ENCODE data around the gene KRT24. TPM values are rescaled to one million over a fixed set of nuclear protein-coding genes. Genes with fewer than 3 reads are reported as not detected.
A peak's percentile ranks its signal among the peaks of the same experiment; 100 is the strongest.

Gene KRT24
- total RNA-seq, 1 donor from 2014 or later, result not detected

DNA sequence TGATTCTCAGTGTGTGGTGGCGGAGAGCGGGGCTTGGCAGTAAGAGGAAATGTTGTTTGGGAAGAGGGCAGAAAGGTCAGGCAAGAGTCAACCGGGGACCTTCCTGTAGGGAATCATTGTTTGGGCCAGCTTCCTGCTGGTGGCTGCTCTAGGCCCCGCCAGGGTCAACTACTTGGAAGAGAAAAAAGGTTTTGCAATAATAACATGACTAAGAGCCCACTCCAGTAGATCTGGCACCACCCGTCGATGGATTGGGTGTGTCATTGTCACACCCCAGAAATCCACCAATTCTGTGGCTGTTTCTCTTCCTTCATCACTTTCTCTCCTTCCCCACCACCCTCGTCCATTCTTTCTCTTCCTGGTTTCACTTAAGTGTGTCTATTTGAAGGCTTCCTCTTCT lies 4.2 kb upstream of the KRT24 start:
- Mint-ChIP-seq H3K36me3 (ENCODE audit: low read depth, unreplicated experiment) (no peaks in the 10 kb centered on the region), H3K9me3 (ENCODE audit: unreplicated experiment) (no peaks in the 10 kb centered on the region), H3K27me3 (ENCODE audit: unreplicated experiment) (peaks cover 8% of the 10 kb centered on the region), H3K4me1 (ENCODE audit: unreplicated experiment) (peaks cover 16% of the 10 kb centered on the region), H3K4me3 (ENCODE audit: unreplicated experiment) (no peak overlapping the region), H3K27ac (ENCODE audit: unreplicated experiment) (peak overlapping the region; percentile 65)
- DNase-seq (ENCODE audit: low spot score), result peak; percentile 8
- TF ChIP-seq, protein P1, sequence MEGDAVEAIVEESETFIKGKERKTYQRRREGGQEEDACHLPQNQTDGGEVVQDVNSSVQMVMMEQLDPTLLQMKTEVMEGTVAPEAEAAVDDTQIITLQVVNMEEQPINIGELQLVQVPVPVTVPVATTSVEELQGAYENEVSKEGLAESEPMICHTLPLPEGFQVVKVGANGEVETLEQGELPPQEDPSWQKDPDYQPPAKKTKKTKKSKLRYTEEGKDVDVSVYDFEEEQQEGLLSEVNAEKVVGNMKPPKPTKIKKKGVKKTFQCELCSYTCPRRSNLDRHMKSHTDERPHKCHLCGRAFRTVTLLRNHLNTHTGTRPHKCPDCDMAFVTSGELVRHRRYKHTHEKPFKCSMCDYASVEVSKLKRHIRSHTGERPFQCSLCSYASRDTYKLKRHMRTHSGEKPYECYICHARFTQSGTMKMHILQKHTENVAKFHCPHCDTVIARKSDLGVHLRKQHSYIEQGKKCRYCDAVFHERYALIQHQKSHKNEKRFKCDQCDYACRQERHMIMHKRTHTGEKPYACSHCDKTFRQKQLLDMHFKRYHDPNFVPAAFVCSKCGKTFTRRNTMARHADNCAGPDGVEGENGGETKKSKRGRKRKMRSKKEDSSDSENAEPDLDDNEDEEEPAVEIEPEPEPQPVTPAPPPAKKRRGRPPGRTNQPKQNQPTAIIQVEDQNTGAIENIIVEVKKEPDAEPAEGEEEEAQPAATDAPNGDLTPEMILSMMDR (IDR thresholded peaks at IDR 0.05; ENCODE audit: unreplicated experiment), result no peak

DNA sequence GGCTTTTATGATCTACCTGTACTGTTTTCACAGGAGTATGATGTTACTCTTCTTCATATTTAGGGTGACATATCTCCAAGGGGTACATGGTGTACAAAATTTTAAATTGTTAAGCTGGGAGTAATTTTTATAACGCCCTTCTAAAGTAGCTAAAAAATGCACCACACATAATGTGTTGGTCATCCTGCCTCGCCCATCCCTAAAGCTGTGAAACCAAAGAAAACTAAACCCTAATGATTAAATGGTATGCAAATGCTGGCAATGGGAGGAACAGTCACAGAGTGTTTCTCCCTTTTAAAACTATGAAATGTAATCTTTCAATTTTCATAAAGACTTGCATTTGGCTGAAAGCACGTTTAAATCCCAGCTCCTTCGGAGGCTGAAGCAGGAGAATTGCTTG lies 2.0 kb upstream of the KRT24 start:
- H3K9me3 Mint-ChIP-seq (ENCODE audit: unreplicated experiment), result no peaks in the 10 kb centered on the region
- no peaks in the 10 kb centered on the region for H3K36me3 Mint-ChIP-seq (ENCODE audit: low read depth, unreplicated experiment)
- peaks cover 16% of the 10 kb centered on the region for H3K4me1 Mint-ChIP-seq (ENCODE audit: unreplicated experiment)
- H3K4me3 Mint-ChIP-seq (ENCODE audit: unreplicated experiment), result no peak overlapping the region
- no peak overlapping the region for H3K27ac Mint-ChIP-seq (ENCODE audit: unreplicated experiment)
- peaks cover 6% of the 10 kb centered on the region for H3K27me3 Mint-ChIP-seq (ENCODE audit: unreplicated experiment)
- DNase-seq (ENCODE audit: low spot score), result no peak
- TF ChIP-seq, protein P1 (IDR thresholded peaks at IDR 0.05; ENCODE audit: unreplicated experiment), result no peak

DNA sequence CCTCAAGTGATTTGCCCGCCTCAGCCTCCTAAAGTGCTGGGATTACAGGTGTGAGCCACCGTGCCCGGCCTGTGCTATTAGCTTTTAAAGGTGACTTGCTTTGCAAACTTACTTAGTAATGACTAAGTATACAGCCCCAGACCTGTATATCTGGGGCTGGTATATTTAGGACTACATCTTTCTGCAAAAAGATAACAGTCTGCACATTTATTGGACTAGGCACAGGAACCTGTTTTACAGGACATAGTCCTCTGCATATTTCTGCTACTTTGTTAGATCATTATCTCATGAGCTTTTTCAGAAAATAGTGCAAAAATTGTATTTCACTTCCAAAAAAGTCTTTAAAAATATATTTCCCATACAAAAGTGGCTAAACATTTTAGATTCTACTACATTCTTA lies 1.3 kb downstream of the KRT24 start:
- Mint-ChIP-seq H3K4me3 (ENCODE audit: unreplicated experiment) (no peak overlapping the region), H3K27me3 (ENCODE audit: unreplicated experiment) (no peaks in the 10 kb centered on the region), H3K27ac (ENCODE audit: unreplicated experiment) (no peak overlapping the region), H3K9me3 (ENCODE audit: unreplicated experiment) (no peaks in the 10 kb centered on the region), H3K4me1 (ENCODE audit: unreplicated experiment) (peaks cover 2% of the 10 kb centered on the region), H3K36me3 (ENCODE audit: low read depth, unreplicated experiment) (no peaks in the 10 kb centered on the region)
- no peak for DNase-seq (ENCODE audit: low spot score)
- TF ChIP-seq, protein P1 (IDR thresholded peaks at IDR 0.05; ENCODE audit: unreplicated experiment), result no peak

DNA sequence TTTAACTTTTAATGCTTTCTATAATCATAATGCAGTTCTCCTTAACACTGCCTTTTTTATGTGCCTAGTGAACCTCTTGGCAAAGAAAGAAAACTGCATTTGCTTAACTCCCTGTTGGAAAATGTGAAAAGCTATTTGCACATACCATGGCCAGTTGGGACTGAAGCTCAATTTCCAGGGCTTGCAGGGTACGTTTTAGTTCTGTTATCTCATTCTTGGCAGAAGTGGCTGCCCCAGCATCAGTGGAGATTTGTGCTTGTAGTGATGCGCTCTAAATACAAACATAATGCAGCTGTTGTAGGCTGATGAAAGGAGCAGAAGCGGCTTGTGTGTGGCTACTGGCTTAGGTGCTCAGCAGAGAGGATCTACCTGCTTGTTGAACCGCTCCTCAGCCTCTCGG lies 3.7 kb downstream of the KRT24 start:
- Mint-ChIP-seq H3K27me3 (ENCODE audit: unreplicated experiment) (no peaks in the 10 kb centered on the region), H3K4me1 (ENCODE audit: unreplicated experiment) (no peaks in the 10 kb centered on the region), H3K36me3 (ENCODE audit: low read depth, unreplicated experiment) (no peaks in the 10 kb centered on the region), H3K9me3 (ENCODE audit: unreplicated experiment) (no peaks in the 10 kb centered on the region), H3K27ac (ENCODE audit: unreplicated experiment) (no peak overlapping the region), H3K4me3 (ENCODE audit: unreplicated experiment) (no peak overlapping the region)
- DNase-seq (ENCODE audit: low spot score), result no peak
- TF ChIP-seq, protein P1 (IDR thresholded peaks at IDR 0.05; ENCODE audit: unreplicated experiment), result no peak

DNA sequence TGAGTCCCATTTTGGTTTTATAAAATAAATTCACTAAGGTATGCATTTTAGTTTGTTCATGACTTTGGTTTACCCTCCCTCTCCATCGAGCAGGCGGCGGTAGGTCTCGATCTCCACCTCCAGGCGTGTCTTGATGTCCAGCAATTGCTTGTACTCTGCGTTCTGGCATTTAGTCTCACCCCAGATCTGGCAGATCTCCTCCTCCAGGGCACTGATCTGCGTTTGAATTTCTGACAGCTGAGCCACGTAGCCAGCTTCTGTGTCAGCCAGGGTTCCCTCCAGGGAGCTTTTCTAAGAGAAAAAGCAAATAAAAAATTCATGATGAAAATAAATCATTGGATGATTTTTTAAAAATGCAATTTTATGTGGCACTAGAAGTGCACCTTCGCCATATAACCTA lies 4.2 kb downstream of the KRT24 start:
- H3K27me3 Mint-ChIP-seq (ENCODE audit: unreplicated experiment), result no peaks in the 10 kb centered on the region
- TF ChIP-seq, protein P1 (IDR thresholded peaks at IDR 0.05; ENCODE audit: unreplicated experiment), result no peak
- no peaks in the 10 kb centered on the region for H3K9me3 Mint-ChIP-seq (ENCODE audit: unreplicated experiment)
- no peaks in the 10 kb centered on the region for H3K4me1 Mint-ChIP-seq (ENCODE audit: unreplicated experiment)
- H3K36me3 Mint-ChIP-seq (ENCODE audit: low read depth, unreplicated experiment), result no peaks in the 10 kb centered on the region
- H3K27ac Mint-ChIP-seq (ENCODE audit: unreplicated experiment), result no peak overlapping the region
- no peak for DNase-seq (ENCODE audit: low spot score)
- no peak overlapping the region for H3K4me3 Mint-ChIP-seq (ENCODE audit: unreplicated experiment)

Measured in endothelial cell (in vitro differentiated cells).